Dermis lymphatic vessel endothelial cell (primary cell): ENCODE measurements around the gene NEUROD1. TPM values are rescaled to one million over a fixed set of nuclear protein-coding genes. Genes with fewer than 3 reads are reported as not detected.

ENCODE experiments used
- total RNA-seq: library from RNA; depleted of rRNA; stranded (reverse); fragments of >200 nt; gene quantifications from 2 replicates; pipeline ENCODE4 v1.2.1, GENCODE V29; 2014

NEUROD1 gene
- total RNA-seq = not detected in 2 replicates

DNA sequence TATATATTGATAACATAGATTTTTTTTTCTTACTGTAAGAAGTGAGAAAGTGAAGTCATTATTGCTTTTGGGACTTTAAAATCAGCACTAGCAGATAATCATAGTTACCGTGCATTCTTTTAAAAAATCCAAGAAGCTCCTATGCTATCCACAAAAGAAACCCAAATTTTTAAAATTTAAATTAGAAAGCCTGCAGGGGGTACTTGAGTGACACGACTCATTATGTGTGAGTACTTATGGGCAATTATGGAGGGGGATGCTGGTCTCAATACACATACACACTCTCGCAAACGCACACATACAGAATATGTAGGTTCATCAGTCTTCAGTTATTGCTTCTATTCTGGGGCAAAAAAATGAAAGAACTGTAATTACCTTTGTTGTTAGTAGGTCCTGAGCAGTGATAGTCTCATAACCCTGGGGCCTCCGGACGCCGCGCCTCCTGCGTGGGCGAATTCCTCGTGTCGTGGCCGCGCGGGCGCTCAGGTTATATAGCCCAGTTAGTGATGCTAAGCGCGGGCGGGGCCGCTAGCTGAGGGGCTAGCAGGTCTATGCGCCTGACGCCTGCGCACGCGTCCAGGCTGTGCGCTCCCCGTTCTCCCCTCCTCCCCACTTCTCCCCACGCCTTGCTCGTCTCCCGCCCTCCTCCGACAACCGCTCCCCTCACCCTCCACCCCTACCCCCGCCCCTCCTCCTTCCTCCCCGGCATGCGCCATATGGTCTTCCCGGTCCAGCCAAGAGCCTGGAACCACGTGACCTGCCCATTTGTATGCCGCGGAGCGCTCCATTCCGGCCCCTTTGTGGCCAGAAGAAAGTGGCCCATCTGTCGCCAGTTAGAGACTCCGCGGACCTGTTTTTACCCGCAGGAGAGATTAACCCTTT is at the start of gene NEUROD1:
NEUROD1 (minus strand) TSS at position 463 of the 882 bp plus-strand sequence. CDS start 1,657 bp downstream, outside the sequence.

DNA sequence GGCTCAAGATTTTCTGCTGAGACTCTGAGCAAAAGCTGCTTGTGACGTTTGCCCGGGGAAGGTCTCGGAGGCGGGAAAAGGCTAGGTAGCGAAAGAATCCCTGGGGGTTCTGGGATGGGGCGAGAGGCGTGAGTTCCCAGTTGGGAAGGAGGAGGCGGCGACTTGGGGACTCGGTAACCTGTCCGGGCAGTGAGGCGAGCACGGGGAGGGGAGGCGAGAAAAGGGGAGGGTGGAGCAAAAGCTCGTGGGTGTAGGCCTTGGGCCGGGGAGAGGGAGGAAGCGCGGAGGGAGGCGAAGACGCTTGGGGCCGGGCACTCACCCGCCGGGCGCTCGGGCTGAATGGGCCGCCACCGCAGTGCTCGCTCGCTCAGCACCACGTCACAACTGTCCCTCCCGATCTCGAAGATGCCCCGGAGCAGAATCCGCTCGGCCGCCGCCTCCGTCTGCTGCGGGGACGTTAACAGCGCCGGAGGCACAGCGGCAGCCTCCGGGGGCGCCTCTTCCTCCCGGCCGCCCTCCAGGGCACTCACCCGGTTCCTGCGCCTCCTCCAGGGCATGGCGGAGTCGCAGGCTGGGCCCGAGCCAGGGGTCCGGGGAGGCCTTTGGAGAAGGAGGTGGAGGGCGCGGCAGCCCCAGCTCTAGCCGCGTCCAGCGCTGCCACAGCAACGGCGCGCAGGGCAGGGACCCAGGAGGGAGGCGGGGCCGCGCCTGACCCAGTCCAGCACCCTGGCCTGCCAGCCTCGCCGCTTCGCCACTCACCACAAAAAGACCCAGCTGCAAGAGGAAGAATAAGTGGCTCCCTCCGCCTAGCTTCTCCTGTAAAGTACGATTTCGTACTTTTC is 23.6 kb downstream of the NEUROD1 start, which contains the start of gene CERKL:
CERKL (minus strand) TSS at position 656 of the 842 bp plus-strand sequence; CDS start at position 557, 99 bp downstream.

Other genes with a start within 250 kb of the NEUROD1 start
- gene ITGA4, start 223.1 kb downstream of the NEUROD1 start, total RNA-seq = 0.52 and 3.7 TPM in 2 replicates
- gene CERKL, start 23.4 kb downstream of the NEUROD1 start, total RNA-seq = not detected in 2 replicates
- 130 and 172 TPM in 2 replicates for gene ITPRID2, start 211.2 kb upstream of the NEUROD1 start, total RNA-seq